Measurements from ENCODE around the gene STXBP5.

Gene STXBP5

DNA sequence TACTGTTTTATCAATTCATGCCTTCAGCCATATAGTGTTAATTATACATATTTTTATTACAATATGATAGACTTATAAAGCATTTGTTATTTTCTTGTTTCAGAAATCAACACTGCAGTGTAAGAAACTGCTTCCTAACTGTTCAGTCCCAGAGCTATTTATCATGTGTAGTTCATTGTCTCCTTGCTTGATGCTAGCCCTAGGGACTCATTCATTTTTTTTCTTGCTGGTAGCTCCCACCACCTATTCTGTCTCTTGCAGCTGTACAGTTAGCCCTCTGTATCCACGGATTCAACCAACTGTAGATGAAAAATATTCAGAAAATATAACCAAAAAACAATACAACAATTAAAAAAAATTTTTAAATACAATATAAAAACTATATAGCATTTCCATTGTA is 121.3 kb downstream of the STXBP5 start:
- DNase-seq (ENCODE audit: low read depth): no peak
- no peak overlapping the region for H3K4me3 ChIP-seq (ENCODE audit: low read length)
- TF ChIP-seq, protein P1, sequence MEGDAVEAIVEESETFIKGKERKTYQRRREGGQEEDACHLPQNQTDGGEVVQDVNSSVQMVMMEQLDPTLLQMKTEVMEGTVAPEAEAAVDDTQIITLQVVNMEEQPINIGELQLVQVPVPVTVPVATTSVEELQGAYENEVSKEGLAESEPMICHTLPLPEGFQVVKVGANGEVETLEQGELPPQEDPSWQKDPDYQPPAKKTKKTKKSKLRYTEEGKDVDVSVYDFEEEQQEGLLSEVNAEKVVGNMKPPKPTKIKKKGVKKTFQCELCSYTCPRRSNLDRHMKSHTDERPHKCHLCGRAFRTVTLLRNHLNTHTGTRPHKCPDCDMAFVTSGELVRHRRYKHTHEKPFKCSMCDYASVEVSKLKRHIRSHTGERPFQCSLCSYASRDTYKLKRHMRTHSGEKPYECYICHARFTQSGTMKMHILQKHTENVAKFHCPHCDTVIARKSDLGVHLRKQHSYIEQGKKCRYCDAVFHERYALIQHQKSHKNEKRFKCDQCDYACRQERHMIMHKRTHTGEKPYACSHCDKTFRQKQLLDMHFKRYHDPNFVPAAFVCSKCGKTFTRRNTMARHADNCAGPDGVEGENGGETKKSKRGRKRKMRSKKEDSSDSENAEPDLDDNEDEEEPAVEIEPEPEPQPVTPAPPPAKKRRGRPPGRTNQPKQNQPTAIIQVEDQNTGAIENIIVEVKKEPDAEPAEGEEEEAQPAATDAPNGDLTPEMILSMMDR (conservative IDR thresholded peaks at IDR 0.05; ENCODE audit: low read depth, low read length): no peak

DNA sequence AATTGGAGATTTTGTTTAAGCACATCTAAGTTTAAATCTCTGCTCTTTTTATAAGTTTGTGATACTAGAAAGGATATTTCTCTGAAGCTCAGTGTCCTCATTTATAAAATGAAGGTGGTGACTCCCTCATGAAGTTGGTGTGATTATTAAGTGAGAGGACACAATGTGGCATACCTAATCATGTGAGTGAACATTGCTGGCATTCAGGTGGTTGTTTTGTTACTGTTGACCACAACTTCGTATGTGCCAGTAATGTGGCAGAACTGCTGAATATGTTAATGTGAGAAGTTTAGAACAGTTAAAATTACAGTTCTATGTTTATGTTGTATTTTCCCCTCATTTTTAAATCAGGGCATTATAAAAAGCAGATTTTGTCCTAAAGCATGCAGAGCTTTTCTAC is 127.2 kb downstream of the STXBP5 start:
- no peak overlapping the region for H3K4me3 ChIP-seq (ENCODE audit: low read length)
- no peak for DNase-seq (ENCODE audit: low read depth)
- TF ChIP-seq, protein P1 (conservative IDR thresholded peaks at IDR 0.05; ENCODE audit: low read depth, low read length): no peak

DNA sequence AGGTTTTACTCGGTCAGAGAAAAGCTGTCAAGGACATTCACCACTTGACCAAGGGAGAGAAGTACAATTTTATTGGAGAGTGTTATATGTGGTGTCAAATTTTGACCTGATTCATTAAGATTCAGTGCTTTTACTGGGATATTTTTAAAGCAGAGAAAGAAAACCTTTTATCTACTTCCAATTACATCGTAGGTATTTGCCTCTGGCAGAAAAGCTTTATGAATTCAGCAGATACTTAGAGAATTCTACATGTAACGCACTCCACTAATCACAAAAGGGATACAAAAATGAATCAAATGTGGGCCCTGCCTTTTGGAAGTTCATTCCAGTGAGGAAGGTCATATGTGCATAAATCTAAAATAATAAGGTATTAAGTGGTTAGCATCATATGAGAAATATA is 133.7 kb downstream of the STXBP5 start:
- DNase-seq (ENCODE audit: low read depth): no peak
- no peak overlapping the region for H3K4me3 ChIP-seq (ENCODE audit: low read length)
- TF ChIP-seq, protein P1 (conservative IDR thresholded peaks at IDR 0.05; ENCODE audit: low read depth, low read length): no peak

DNA sequence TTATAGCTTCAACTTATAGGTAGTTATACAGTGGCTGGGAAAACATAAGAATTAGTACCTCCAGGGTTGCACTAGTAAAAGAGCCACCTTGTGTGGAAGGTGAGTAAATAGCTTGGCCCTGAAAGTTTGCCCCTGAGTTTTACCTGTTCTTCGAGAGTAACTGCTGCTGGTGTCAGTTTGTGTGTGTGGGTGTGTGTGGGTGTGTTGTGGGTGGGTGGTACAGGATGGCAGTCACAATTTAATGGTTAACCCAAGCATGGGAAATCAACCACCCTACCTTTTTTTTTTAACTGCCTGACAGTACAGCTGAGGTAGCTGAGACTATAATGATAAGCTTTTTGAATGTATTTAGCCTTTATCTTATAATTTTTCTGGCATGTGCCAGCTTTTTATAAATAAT is 137.3 kb downstream of the STXBP5 start:
- TF ChIP-seq, protein P1 (conservative IDR thresholded peaks at IDR 0.05; ENCODE audit: low read depth, low read length): no peak
- no peak overlapping the region for H3K4me3 ChIP-seq (ENCODE audit: low read length)
- no peak for DNase-seq (ENCODE audit: low read depth)

DNA sequence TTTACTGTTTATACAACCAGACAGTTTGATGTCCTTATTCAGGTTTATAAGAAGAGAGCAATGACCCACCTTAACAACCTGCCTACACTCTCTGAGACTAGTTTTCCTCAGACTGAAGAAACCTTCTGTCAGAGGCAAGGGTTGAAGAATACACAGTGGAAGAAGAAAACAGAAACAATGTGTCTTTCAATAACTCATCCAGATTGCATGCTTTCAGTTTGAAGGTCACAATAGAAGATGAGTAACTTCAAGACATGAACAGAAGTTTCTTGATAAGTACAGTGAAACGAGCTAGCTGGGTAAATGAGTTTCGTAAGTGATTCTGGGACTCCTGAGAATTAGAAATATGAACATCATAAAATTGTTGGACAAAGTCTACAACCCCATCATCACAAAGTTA is 141.7 kb downstream of the STXBP5 start:
- no peak for DNase-seq (ENCODE audit: low read depth)
- H3K4me3 ChIP-seq (ENCODE audit: low read length): no peak overlapping the region
- TF ChIP-seq, protein P1 (conservative IDR thresholded peaks at IDR 0.05; ENCODE audit: low read depth, low read length): no peak

DNA sequence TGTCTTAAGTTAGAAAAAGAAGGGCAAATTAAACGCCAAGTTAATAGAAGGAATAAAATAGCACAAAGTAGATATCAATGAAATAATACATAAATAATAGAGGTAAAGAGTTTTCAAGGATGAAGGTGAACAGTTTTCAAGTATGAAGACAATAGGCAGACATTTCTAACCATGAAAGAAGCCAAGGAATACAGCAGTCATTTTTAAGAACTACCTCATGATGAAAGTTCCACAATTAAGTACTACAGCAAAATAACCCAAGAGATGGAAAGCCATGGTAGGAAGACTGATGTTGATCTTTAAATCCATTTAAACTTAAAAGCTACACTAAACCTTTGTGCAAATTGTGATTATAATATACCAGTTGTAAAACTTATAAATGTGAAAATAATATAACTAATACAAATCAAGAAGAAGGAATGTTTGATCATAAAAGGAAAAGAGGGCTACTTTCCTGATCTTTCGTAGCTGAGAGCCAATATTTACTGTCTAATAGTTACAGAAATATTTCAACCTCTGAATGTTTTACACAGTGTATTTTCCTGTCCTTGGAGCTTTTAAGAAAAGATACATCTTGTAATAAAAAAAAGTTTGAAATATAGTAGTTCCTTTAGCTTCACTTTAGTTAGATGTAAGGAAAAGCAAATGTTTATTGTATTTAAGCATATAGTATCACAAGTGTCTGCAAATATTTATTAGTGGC is 143.1 kb downstream of the STXBP5 start:
- H3K4me3 ChIP-seq (ENCODE audit: low read length): no peak overlapping the region
- no peak for DNase-seq (ENCODE audit: low read depth)
- TF ChIP-seq, protein P1 (conservative IDR thresholded peaks at IDR 0.05; ENCODE audit: low read depth, low read length): no peak

DNA sequence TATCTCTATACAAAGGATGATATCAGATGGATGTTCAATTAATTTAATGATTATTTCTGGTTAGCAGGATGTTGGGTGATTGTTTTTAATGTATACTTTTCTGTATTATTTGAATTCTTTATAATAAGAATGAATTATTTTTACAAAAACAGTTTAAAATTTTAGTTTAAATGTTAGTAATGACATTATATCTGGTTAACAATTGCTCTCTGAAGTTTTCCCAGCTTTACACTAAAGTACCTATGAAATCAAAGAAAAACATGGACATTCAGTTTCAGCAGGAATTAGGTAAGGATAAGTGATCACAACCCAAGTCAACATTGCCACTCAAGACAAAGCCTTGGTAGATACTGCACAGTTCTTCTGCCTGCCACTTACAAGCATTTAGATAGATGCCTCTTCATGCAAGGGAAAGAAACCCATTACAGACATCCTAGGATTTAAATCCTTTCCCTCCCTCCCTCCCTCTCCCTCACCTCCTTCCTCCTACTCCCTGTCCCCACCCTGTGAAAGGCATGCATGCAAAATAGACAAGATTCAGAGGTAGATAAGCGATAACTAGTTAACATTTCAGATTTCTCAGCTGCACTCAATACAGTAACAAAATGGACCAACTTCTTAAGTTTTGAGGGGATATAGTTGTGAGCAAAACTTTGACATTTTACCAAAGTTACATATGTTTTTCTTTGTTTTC is 143.8 kb downstream of the STXBP5 start:
- DNase-seq (ENCODE audit: low read depth): no peak
- H3K4me3 ChIP-seq (ENCODE audit: low read length): no peak overlapping the region
- TF ChIP-seq, protein P1 (conservative IDR thresholded peaks at IDR 0.05; ENCODE audit: low read depth, low read length): no peak
